PC-9 (cell line): ENCODE data around the gene PLIN5.

Source experiments
- EZH2 ChIP-seq: fragments of 200-600 bp; sonication (generic); IDR thresholded peaks from 2 replicates; pipeline ENCODE4 v1.8.0; 2017; ENCODE audit warnings: antibody characterized with exemption, low read depth
- TF ChIP-seq, protein P1 (sequence below): fragments of 200-600 bp; sonication (generic); conservative IDR thresholded peaks from 2 replicates; pipeline ENCODE4 v1.6.1; 2017; ENCODE audit warnings: mixed run types, antibody characterized with exemption, mild to moderate bottlenecking, moderate library complexity

DNA sequence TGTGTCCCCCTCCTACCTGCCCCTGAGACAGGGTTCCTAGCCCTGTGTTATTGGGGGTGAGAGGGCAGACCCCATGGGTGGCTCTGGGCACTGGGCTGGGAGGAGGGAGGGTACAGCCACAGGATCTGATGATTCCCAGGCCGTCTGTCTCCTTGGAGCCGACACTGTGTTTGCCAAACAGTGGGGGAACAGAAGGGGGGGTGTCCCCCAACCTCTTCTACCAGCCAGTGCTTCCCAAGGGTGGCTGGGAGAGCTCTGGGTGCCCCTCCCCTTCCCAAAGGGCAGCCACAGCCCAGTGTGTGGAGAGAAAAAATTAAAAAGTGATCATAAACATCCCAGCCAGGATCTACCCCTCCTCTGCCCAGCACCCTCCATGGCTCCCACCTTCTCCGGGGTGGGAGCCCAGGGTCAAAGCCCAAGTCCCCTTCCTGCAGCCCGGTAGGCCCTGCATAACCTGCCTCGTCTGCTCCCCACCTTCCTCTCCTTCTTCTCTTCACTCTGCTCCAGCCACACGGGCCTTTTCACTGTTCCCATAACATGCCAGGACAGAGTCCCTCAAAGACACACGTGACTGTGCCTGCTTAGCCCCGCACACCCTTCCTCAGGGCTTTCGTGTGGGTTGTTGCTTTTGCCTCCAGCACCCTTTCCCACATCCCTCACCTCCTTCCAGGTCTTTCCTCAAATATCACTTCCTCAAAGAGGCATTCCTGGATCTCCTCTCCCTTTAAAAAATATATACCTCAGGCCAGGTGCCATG, 15.3 kb downstream of the PLIN5 start:
- TF ChIP-seq, protein P1, sequence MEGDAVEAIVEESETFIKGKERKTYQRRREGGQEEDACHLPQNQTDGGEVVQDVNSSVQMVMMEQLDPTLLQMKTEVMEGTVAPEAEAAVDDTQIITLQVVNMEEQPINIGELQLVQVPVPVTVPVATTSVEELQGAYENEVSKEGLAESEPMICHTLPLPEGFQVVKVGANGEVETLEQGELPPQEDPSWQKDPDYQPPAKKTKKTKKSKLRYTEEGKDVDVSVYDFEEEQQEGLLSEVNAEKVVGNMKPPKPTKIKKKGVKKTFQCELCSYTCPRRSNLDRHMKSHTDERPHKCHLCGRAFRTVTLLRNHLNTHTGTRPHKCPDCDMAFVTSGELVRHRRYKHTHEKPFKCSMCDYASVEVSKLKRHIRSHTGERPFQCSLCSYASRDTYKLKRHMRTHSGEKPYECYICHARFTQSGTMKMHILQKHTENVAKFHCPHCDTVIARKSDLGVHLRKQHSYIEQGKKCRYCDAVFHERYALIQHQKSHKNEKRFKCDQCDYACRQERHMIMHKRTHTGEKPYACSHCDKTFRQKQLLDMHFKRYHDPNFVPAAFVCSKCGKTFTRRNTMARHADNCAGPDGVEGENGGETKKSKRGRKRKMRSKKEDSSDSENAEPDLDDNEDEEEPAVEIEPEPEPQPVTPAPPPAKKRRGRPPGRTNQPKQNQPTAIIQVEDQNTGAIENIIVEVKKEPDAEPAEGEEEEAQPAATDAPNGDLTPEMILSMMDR = no peak
- no peak for TF ChIP-seq EZH2
